Measurements from ENCODE around the gene SH3BP5L.

DNA sequence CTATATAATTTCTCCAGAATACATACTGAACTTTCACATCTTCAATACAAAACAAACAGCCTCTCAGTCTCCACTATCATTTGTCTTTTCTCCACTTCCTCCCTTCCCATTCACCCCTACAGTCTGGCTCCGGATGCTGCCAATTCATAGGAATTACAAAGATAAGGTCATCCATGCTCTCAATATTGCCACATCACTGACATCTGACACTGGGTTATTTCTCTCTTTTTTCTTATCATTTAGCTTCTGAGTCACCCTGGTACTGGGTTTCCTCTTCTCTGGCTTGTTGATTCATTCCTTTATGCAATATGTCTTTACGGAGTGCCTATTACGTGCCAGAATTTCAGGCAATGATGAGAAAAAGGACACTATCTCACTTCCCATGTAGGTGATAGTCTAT, 3.1 kb upstream of the SH3BP5L start:
- TF ChIP-seq, protein P1, sequence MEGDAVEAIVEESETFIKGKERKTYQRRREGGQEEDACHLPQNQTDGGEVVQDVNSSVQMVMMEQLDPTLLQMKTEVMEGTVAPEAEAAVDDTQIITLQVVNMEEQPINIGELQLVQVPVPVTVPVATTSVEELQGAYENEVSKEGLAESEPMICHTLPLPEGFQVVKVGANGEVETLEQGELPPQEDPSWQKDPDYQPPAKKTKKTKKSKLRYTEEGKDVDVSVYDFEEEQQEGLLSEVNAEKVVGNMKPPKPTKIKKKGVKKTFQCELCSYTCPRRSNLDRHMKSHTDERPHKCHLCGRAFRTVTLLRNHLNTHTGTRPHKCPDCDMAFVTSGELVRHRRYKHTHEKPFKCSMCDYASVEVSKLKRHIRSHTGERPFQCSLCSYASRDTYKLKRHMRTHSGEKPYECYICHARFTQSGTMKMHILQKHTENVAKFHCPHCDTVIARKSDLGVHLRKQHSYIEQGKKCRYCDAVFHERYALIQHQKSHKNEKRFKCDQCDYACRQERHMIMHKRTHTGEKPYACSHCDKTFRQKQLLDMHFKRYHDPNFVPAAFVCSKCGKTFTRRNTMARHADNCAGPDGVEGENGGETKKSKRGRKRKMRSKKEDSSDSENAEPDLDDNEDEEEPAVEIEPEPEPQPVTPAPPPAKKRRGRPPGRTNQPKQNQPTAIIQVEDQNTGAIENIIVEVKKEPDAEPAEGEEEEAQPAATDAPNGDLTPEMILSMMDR (IDR thresholded peaks at IDR 0.05), result no peak
- TF ChIP-seq POLR2A (IDR thresholded peaks at IDR 0.05), result no peak

Data from tibial nerve (tissue), 3 donors.